Thoracic aorta (tissue), 2 donors: ENCODE measurements around the gene LHX6. TPM values are rescaled to one million over a fixed set of nuclear protein-coding genes. Genes with fewer than 3 reads are reported as not detected.

Experiments
- ATAC-seq: fragments of 150-250 bp; one replicate; pipeline ENCODE4 v1.8.0; 2017; ENCODE audit warnings: low read depth; ENCODE audit not compliant: insufficient number of reproducible peaks, low FRiP score
- DNase-seq: peaks from one replicate; pipeline ENCODE4 v3.0.0-alpha.2; 2020; ENCODE audit warnings: low spot score
- H3K27ac ChIP-seq, 2 donors: fragments of 200-600 bp; sonication (generic); 1 replicate in 1 of 2; 2 replicates in 1 of 2; pipeline ENCODE4 v1.5.1; 2016; ENCODE audit warnings: mild to moderate bottlenecking in 2 of 2, moderate library complexity in 2 of 2
- H3K27me3 ChIP-seq: fragments of 200-600 bp; sonication (generic); replicated peaks from 2 replicates; pipeline ENCODE4 v1.6.0; 2016; ENCODE audit warnings: mild to moderate bottlenecking; ENCODE audit not compliant: insufficient read depth
- H3K36me3 ChIP-seq: fragments of 200-600 bp; sonication (generic); one replicate; pipeline ENCODE4 v1.5.1; 2016
- H3K4me1 ChIP-seq, 2 donors: fragments of 200-600 bp; sonication (generic); 1 replicate in 1 of 2; 2 replicates in 1 of 2; pipeline versions ENCODE4 v1.5.1 to v1.6.0; 2016; ENCODE audit warnings: low read depth in 2 of 2, mild to moderate bottlenecking in 1 of 2; ENCODE audit not compliant: control insufficient read depth in 1 of 2
- H3K4me3 ChIP-seq: fragments of 200-600 bp; sonication (generic); 2 replicates; pipeline ENCODE4 v1.5.1; 2016; ENCODE audit warnings: mild to moderate bottlenecking
- H3K9me3 ChIP-seq: fragments of 200-600 bp; sonication (generic); 2 replicates; pipeline ENCODE4 v1.5.1; 2016
- total RNA-seq, 2 donors: library from RNA; depleted of rRNA; stranded (reverse); fragments of >200 nt; gene quantifications; one replicate each; pipeline versions ENCODE4 v1.1.0 to v1.2.3, GENCODE V29; 2016
- TF ChIP-seq, protein P1 (sequence below): fragments of 200-600 bp; sonication (generic); IDR thresholded peaks from one replicate; pipeline ENCODE4 v1.5.1; 2019; ENCODE audit warnings: antibody characterized with exemption

The LHX6 gene
- total RNA-seq, 2 donors from 2014 or later = 5.0 to 6.5 TPM

DNA sequence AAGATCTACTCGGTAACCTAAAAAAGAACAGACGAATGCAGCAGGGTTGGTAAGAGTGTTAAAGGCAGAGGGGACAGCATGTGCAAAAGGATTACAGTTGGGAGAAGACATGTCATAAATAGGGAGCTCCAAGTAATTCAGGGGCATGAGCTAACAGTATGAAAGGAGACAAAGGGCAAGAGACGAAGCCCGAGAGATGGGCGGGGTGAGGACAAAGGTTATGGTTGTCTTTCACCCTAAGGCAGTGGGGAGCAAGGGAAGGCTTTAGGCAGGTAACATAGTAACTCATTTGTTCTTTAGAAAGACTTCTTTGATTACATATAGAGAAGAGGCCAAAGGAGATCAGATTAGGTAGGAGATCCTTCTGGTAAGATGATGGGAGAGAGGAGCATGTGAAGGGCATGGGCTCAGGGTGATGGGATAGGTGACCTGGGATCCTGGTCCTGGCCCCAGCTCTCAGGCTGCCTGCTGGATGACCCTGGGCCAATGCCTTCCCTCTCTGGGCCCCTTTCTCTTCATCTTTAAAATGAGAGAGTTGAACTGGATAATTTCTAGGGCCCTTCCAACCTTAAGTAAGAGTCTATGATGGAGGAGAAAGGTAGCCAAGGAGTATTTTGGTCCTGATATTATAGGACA is 49.6 kb downstream of the LHX6 start:
- TF ChIP-seq, protein P1, sequence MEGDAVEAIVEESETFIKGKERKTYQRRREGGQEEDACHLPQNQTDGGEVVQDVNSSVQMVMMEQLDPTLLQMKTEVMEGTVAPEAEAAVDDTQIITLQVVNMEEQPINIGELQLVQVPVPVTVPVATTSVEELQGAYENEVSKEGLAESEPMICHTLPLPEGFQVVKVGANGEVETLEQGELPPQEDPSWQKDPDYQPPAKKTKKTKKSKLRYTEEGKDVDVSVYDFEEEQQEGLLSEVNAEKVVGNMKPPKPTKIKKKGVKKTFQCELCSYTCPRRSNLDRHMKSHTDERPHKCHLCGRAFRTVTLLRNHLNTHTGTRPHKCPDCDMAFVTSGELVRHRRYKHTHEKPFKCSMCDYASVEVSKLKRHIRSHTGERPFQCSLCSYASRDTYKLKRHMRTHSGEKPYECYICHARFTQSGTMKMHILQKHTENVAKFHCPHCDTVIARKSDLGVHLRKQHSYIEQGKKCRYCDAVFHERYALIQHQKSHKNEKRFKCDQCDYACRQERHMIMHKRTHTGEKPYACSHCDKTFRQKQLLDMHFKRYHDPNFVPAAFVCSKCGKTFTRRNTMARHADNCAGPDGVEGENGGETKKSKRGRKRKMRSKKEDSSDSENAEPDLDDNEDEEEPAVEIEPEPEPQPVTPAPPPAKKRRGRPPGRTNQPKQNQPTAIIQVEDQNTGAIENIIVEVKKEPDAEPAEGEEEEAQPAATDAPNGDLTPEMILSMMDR = no peak
- DNase-seq (no peak), ATAC-seq (no peak)
- Histone ChIP-seq H3K4me3 (no peak overlapping the region), H3K9me3 (no peaks in the 10 kb centered on the region), H3K36me3 (no peaks in the 10 kb centered on the region), H3K4me1 (no peaks in the 10 kb centered on the region), H3K27me3 (no peaks in the 10 kb centered on the region), H3K27ac (no peak overlapping the region)

DNA sequence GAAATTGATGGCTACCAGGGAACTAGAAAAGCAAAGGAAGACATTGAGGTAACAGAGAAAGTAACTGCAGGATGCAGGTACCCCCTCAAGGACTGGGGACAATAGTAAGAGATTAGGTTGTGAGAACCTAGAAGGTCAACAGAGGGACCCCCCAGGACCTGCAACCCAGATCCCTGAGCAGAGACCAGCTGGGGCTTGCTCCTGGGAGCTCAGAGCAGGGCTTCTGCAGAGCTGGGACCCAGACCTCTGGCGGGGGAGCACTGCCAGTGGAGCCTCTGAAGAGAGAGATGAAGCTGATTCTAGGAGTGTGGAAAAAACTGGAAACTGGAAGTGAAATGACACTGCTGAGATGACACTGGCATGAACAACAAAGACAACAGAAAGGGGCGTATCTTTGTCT is 51.8 kb downstream of the LHX6 start:
- TF ChIP-seq, protein P1 = no peak
- H3K27me3 ChIP-seq = no peaks in the 10 kb centered on the region
- no peaks in the 10 kb centered on the region for H3K9me3 ChIP-seq
- no peak overlapping the region for H3K27ac ChIP-seq
- DNase-seq (no peak), ATAC-seq (no peak)
- no peaks in the 10 kb centered on the region for H3K36me3 ChIP-seq
- no peak overlapping the region for H3K4me3 ChIP-seq
- H3K4me1 ChIP-seq = no peaks in the 10 kb centered on the region

DNA sequence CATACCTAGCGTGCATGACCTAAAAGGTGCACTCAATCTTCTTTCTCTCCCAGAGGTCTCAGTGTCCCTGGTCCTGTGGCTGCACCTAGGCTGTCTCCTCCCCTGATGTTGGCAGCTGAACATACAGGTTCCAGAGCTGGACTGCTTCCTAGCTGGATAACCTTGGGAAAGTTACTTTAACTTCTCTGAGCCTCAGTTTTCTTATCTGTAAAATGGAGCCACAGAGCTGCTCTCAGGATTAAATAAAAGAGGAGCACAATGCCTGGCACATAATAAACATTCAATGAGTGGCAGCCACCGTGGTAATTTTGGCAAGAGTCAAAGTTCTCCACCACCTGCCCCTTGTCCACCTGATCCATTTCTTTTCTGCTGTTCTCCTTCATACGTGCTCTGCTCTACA is 55.1 kb downstream of the LHX6 start:
- no peak overlapping the region for H3K27ac ChIP-seq
- no peaks in the 10 kb centered on the region for H3K36me3 ChIP-seq

DNA sequence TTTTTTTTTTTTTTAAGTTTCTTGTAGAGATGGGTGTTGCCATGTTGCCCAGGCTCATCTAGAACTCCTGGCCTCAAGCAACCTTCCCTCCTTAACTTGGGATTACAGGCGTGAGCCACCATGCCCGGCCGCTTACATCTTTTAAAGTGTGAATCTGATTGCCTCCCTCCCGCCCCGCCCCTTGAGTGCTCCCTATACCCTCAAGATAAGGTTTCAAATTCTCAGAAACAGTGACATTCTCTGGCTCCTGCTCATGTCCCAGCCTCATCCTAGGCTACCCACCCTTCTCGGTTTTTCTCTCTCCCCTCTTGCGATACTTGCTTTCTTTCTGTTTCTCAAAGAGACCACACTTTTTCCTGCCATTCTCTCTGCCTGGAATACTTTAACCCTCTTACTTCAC is 56.6 kb downstream of the LHX6 start:
- Histone ChIP-seq H3K27ac (no peak overlapping the region), H3K27me3 (no peaks in the 10 kb centered on the region), H3K9me3 (no peaks in the 10 kb centered on the region), H3K4me1 (no peaks in the 10 kb centered on the region), H3K36me3 (no peaks in the 10 kb centered on the region), H3K4me3 (no peak overlapping the region)
- DNase-seq = no peak
- ATAC-seq = no peak
- TF ChIP-seq, protein P1 = no peak

More for the DNA sequence above, 55.1 kb downstream of the LHX6 start:
- Histone ChIP-seq H3K4me3 (no peak overlapping the region), H3K4me1 (no peaks in the 10 kb centered on the region), H3K27me3 (no peaks in the 10 kb centered on the region), H3K9me3 (no peaks in the 10 kb centered on the region)
- DNase-seq (no peak), ATAC-seq (no peak)
- TF ChIP-seq, protein P1 = no peak

DNA sequence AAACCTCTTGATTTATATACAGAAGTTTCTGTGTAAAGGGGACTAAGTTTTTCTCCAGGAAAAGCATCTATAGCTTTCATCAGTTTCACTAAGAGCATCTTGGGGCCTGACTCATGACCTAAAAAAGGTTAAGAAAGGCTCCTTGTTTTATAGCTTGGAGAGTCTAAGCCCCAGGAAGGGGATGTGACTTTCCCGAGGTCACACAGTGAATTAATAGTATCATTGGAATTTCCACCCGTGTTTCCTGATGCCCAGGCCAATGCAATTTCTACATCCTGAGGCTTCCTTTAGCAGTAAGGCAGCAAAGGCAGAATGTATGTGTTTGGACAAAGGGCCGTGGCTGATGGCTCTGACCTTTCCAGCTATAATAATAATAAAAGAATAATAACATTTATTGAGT is 60.4 kb downstream of the LHX6 start:
- H3K27me3 ChIP-seq = no peaks in the 10 kb centered on the region
- no peak for DNase-seq
- no peak overlapping the region for H3K27ac ChIP-seq
- H3K4me3 ChIP-seq = no peak overlapping the region
- no peaks in the 10 kb centered on the region for H3K36me3 ChIP-seq
- TF ChIP-seq, protein P1 = no peak
- H3K4me1 ChIP-seq = no peaks in the 10 kb centered on the region
- H3K9me3 ChIP-seq = no peaks in the 10 kb centered on the region
- ATAC-seq = no peak
